Measurements from ENCODE around the gene RBM43.

DNA sequence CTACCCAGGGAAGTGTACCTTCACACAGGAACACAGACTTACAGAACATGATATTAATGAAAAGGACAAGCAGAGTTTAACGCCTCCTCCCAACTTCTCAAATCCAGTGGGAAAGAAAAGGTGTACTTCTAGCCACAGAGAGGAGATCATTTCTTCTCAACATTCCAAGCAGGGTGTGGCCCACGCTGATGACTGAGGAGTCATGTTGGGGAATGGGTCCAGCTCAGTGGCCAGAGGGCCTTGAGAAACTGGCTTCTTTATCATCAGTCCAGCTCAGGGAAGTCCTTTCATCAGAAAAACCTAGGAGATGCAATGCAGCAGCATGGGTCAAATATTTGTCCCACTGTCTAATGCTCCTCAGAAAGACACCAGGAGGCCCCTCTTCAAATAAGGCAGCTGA, 63.0 kb downstream of the RBM43 start:
- TF ChIP-seq, protein P1, sequence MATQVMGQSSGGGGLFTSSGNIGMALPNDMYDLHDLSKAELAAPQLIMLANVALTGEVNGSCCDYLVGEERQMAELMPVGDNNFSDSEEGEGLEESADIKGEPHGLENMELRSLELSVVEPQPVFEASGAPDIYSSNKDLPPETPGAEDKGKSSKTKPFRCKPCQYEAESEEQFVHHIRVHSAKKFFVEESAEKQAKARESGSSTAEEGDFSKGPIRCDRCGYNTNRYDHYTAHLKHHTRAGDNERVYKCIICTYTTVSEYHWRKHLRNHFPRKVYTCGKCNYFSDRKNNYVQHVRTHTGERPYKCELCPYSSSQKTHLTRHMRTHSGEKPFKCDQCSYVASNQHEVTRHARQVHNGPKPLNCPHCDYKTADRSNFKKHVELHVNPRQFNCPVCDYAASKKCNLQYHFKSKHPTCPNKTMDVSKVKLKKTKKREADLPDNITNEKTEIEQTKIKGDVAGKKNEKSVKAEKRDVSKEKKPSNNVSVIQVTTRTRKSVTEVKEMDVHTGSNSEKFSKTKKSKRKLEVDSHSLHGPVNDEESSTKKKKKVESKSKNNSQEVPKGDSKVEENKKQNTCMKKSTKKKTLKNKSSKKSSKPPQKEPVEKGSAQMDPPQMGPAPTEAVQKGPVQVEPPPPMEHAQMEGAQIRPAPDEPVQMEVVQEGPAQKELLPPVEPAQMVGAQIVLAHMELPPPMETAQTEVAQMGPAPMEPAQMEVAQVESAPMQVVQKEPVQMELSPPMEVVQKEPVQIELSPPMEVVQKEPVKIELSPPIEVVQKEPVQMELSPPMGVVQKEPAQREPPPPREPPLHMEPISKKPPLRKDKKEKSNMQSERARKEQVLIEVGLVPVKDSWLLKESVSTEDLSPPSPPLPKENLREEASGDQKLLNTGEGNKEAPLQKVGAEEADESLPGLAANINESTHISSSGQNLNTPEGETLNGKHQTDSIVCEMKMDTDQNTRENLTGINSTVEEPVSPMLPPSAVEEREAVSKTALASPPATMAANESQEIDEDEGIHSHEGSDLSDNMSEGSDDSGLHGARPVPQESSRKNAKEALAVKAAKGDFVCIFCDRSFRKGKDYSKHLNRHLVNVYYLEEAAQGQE (IDR thresholded peaks at IDR 0.05) = no peak
- TF ChIP-seq, protein P2, sequence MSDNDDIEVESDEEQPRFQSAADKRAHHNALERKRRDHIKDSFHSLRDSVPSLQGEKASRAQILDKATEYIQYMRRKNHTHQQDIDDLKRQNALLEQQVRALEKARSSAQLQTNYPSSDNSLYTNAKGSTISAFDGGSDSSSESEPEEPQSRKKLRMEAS (IDR thresholded peaks at IDR 0.05) = no peak
- TF ChIP-seq YY1 (IDR thresholded peaks at IDR 0.05) = no peak

All from liver (tissue), 1 donor.